T-helper 9 cell (primary cell): ENCODE results near the gene NEU1.
"Not testable (repeated sequence)": the region's sequence is repeated elsewhere in the genome, so short reads cannot be mapped to it uniquely, and the experiment has no call there.

ENCODE experiments used
- DNase-seq: peaks from one replicate; pipeline ENCODE4 v3.0.0-alpha.2; 2020

The NEU1 gene

GRCh38 chr6:31815025-31815838 is 47.4 kb downstream of the NEU1 start, which contains the start of the genes HSPA1A and HSPA1L:
Gene HSPA1A (plus strand): TSS chr6:31815543. CDS start chr6:31815757, 214 bp downstream.
Gene HSPA1L (minus strand): TSS chr6:31815283. CDS start chr6:31811972, 3,311 bp downstream.
- peak; percentile 33 for DNase-seq

DNA sequence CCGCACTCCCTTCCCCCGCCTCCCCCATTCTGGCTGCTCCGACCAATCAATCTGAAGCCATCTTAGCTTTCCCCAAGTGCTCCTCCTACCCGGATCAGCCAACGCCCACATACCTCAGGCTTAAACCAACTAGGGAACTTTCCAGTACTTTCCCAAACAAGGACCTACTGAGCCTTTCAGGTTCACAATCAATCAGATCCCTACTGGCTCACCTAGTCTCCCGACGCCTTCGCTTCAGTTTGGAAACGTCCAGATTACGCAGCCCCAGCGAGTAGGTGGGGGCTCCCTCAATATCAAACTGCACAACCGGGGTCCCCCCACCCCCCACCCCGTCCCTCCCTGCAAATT is 48.0 kb downstream of the NEU1 start:
- peak; percentile 62 for DNase-seq

DNA sequence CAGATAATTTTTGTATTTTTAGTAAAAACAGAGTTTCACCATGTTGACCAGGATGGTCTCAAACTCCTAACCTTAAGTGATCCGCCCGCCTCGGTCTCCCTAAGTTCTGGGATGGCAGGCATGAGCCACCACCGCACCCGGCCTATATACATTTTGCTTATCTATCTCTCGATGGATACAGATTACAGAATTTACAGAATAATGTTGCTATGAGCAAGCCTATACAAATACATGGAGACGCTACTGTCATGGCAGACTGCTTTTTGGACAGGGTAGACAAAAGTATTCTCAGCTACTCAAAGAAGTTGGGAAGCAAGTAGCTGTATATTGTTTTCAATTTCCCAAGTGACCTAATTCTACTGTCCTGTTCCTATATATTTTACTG is 49.2 kb downstream of the NEU1 start:
- DNase-seq: no peak

GRCh38 chr6:31811645-31812044 is 51.0 kb downstream of the NEU1 start:
- no peak for DNase-seq

DNA sequence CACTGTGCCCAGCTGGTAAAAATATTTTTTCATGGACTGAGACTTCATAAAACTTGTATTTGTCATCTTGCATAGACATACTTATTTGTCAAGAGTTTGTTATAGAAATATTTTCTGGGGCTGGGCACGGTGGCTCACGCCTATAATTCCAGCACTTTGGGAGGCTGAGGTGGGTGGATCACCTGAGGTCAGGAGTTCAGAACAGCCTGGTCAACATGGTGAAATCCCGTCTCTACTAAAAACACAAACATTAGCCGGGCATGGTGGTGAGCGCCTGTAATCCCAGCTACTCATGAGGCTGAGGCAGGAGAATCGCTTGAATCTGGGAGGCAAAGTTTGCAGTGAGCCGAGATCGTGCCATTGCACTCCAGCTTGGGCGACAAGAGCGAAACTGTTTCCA is 54.0 kb downstream of the NEU1 start:
- DNase-seq: not testable (repeated sequence)
